ENCODE results near the gene ZMIZ2. TPM values are rescaled to one million over a fixed set of nuclear protein-coding genes. Genes with fewer than 3 reads are reported as not detected.

The ZMIZ2 gene
- total RNA-seq, 1 donor: 18.8 TPM

DNA sequence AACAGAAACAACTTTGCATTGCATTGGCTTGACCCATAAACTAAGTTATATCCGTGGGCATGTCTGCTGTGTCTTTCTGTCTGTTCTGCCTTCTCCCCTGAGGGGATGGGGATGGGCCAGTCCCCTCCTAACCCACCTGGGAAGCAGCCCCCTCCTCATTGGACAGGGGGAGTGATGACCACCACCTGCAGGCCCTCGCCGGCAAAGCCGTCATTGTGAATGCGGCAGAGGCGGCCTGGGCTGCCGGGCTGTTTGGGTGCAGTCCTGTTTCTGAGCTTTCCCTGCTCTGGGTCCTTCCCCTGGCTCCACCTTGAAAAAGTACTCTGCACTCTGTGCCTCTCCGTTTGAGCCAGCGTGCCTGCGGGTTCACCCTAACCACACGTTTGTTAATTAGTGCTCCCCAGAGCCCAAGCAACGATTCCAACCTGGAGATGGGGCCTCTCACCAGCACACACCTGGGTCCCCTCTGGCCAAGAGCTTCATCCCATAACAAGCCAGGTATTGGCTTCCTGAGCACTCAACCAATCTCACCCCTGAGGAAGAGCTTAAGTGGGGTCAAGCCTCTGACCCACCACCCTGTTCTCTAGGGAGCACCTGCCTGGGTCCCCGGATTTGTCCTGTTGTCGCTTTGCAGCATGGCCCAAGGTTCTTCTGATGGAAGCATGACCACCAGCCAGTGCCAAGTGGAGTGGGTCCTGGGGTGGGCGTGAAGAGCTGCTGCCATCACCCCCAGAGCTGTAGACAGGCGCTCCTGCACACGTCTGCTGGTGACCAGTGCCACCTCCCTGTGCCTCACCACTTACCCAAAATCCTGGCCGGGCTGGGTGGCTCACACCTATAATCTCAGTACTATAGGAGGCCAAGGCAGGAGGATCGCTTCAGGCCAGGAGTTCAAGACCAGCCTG lies 39.4 kb upstream of the ZMIZ2 start:
- H3K4me3 ChIP-seq (ENCODE audit: insufficient read depth, low read length): no peak overlapping the region
- H3K27ac ChIP-seq (ENCODE audit: low read depth, low read length): no peak overlapping the region
- H3K9me3 ChIP-seq (ENCODE audit: low read depth, low read length): no peaks in the 10 kb centered on the region
- TF ChIP-seq, protein P1, sequence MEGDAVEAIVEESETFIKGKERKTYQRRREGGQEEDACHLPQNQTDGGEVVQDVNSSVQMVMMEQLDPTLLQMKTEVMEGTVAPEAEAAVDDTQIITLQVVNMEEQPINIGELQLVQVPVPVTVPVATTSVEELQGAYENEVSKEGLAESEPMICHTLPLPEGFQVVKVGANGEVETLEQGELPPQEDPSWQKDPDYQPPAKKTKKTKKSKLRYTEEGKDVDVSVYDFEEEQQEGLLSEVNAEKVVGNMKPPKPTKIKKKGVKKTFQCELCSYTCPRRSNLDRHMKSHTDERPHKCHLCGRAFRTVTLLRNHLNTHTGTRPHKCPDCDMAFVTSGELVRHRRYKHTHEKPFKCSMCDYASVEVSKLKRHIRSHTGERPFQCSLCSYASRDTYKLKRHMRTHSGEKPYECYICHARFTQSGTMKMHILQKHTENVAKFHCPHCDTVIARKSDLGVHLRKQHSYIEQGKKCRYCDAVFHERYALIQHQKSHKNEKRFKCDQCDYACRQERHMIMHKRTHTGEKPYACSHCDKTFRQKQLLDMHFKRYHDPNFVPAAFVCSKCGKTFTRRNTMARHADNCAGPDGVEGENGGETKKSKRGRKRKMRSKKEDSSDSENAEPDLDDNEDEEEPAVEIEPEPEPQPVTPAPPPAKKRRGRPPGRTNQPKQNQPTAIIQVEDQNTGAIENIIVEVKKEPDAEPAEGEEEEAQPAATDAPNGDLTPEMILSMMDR (IDR thresholded peaks at IDR 0.05; ENCODE audit: extremely low read depth, low read depth, low read length): no peak
- peaks cover 10% of the 10 kb centered on the region for H3K4me1 ChIP-seq (ENCODE audit: insufficient read depth, low read length)
- H3K36me3 ChIP-seq (ENCODE audit: insufficient read depth, low read length): peaks cover 14% of the 10 kb centered on the region
- H3K4me2 ChIP-seq (ENCODE audit: insufficient read depth, low read length): no peak overlapping the region
- no peaks in the 10 kb centered on the region for H4K20me1 ChIP-seq (ENCODE audit: insufficient read depth, low read length)
- H3K27me3 ChIP-seq (ENCODE audit: insufficient read depth, low read length): no peaks in the 10 kb centered on the region
- DNase-seq (ENCODE audit: insufficient read length, low spot score, missing footprints): peak; percentile 67
- no peak overlapping the region for H2AFZ ChIP-seq (ENCODE audit: low read length)
- H3K79me2 ChIP-seq (ENCODE audit: insufficient read depth, low read length): no peaks in the 10 kb centered on the region

- Histone ChIP-seq H3K4me2 (ENCODE audit: insufficient read depth, low read length) (no peak overlapping the region), H2AFZ (ENCODE audit: low read length) (no peak overlapping the region), H3K27ac (ENCODE audit: low read depth, low read length) (no peak overlapping the region), H3K4me3 (ENCODE audit: insufficient read depth, low read length) (no peak overlapping the region), H3K4me1 (ENCODE audit: insufficient read depth, low read length) (peaks cover 12% of the 10 kb centered on the region), H3K27me3 (ENCODE audit: insufficient read depth, low read length) (no peaks in the 10 kb centered on the region), H3K36me3 (ENCODE audit: insufficient read depth, low read length) (peaks cover 14% of the 10 kb centered on the region), H4K20me1 (ENCODE audit: insufficient read depth, low read length) (no peaks in the 10 kb centered on the region), H3K9me3 (ENCODE audit: low read depth, low read length) (no peaks in the 10 kb centered on the region), H3K79me2 (ENCODE audit: insufficient read depth, low read length) (no peaks in the 10 kb centered on the region)
- DNase-seq (ENCODE audit: insufficient read length, low spot score, missing footprints): peak; percentile 51
- TF ChIP-seq, protein P1 (IDR thresholded peaks at IDR 0.05; ENCODE audit: extremely low read depth, low read depth, low read length): no peak
Observed at GRCh38 chr7:44709945-44710596, 38.6 kb upstream of the ZMIZ2 start.

- Histone ChIP-seq H3K4me1 (ENCODE audit: insufficient read depth, low read length) (peaks cover 12% of the 10 kb centered on the region), H3K4me3 (ENCODE audit: insufficient read depth, low read length) (no peak overlapping the region), H3K36me3 (ENCODE audit: insufficient read depth, low read length) (peaks cover 14% of the 10 kb centered on the region), H3K9me3 (ENCODE audit: low read depth, low read length) (no peaks in the 10 kb centered on the region), H3K4me2 (ENCODE audit: insufficient read depth, low read length) (no peak overlapping the region), H4K20me1 (ENCODE audit: insufficient read depth, low read length) (no peaks in the 10 kb centered on the region), H3K79me2 (ENCODE audit: insufficient read depth, low read length) (no peaks in the 10 kb centered on the region), H2AFZ (ENCODE audit: low read length) (no peak overlapping the region), H3K27me3 (ENCODE audit: insufficient read depth, low read length) (no peaks in the 10 kb centered on the region), H3K27ac (ENCODE audit: low read depth, low read length) (no peak overlapping the region)
- TF ChIP-seq, protein P1 (IDR thresholded peaks at IDR 0.05; ENCODE audit: extremely low read depth, low read depth, low read length): no peak
- peak; percentile 76 for DNase-seq (ENCODE audit: insufficient read length, low spot score, missing footprints)
Observed at GRCh38 chr7:44711528-44711927, 37.1 kb upstream of the ZMIZ2 start.

DNA sequence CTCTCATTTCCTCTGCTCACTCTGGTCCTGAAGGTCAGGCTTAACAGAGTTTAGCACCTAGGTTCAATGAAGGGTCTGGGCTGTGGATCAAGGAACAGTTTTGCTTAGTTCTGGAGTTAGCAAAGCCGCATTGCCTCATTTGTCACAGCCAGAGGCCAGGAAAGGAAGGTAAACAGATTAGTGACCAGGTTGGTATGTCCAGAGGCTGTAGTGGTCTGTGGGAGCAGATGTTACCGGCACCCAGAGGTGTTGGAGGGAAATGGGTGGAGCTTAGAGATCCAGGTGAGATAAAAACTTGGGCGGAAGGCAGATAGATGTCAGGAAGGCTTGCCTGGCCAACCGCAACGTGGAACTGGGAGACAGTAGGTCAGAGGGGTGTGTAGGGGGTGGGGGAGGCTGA lies 36.6 kb upstream of the ZMIZ2 start:
- H3K79me2 ChIP-seq (ENCODE audit: insufficient read depth, low read length): no peaks in the 10 kb centered on the region
- peaks cover 14% of the 10 kb centered on the region for H3K36me3 ChIP-seq (ENCODE audit: insufficient read depth, low read length)
- peak; percentile 48 for DNase-seq (ENCODE audit: insufficient read length, low spot score, missing footprints)
- H3K4me2 ChIP-seq (ENCODE audit: insufficient read depth, low read length): no peak overlapping the region
- TF ChIP-seq, protein P1 (IDR thresholded peaks at IDR 0.05; ENCODE audit: extremely low read depth, low read depth, low read length): no peak
- H3K27ac ChIP-seq (ENCODE audit: low read depth, low read length): no peak overlapping the region
- H3K9me3 ChIP-seq (ENCODE audit: low read depth, low read length): no peaks in the 10 kb centered on the region
- no peaks in the 10 kb centered on the region for H3K27me3 ChIP-seq (ENCODE audit: insufficient read depth, low read length)
- no peak overlapping the region for H3K4me3 ChIP-seq (ENCODE audit: insufficient read depth, low read length)
- no peaks in the 10 kb centered on the region for H4K20me1 ChIP-seq (ENCODE audit: insufficient read depth, low read length)
- H2AFZ ChIP-seq (ENCODE audit: low read length): no peak overlapping the region
- peaks cover 12% of the 10 kb centered on the region for H3K4me1 ChIP-seq (ENCODE audit: insufficient read depth, low read length)
